ENCODE data around the gene EFHB.
"Not testable (repeated sequence)": the region's sequence is repeated elsewhere in the genome, so short reads cannot be mapped to it uniquely, and the experiment has no call there.

GRCh38 chr3:19887122-19887521, 46.9 kb downstream of the EFHB start:
- TF ChIP-seq CTCF (conservative IDR thresholded peaks at IDR 0.05; ENCODE audit: low read length); EZH2phosphoT487 (IDR thresholded peaks at IDR 0.05; ENCODE audit: borderline replicate concordance, low read depth, low read length): not testable (repeated sequence)
